ENCODE data around the gene TLE5. TPM values are rescaled to one million over a fixed set of nuclear protein-coding genes. Genes with fewer than 3 reads are reported as not detected.

The TLE5 gene
- total RNA-seq, 1 donor from 2014 or later, result 258 TPM

- Mint-ChIP-seq H3K4me3 (ENCODE audit: unreplicated experiment) (no peak overlapping the region), H3K4me1 (ENCODE audit: low read depth, unreplicated experiment) (no peaks in the 10 kb centered on the region), H3K27me3 (ENCODE audit: unreplicated experiment) (peaks cover 34% of the 10 kb centered on the region), H3K36me3 (ENCODE audit: unreplicated experiment) (no peaks in the 10 kb centered on the region), H3K9me3 (ENCODE audit: unreplicated experiment) (peaks cover 6% of the 10 kb centered on the region), H3K27ac (ENCODE audit: unreplicated experiment) (no peak overlapping the region)
- no peak for DNase-seq
- no peak for TF ChIP-seq CTCF (IDR thresholded peaks at IDR 0.05; ENCODE audit: partially characterized antibody, unreplicated experiment)
Measured at GRCh38 chr19:3028305-3029064, 33.8 kb downstream of the TLE5 start.

GRCh38 chr19:3027981-3028304, 34.4 kb downstream of the TLE5 start:
- no peak for TF ChIP-seq CTCF (IDR thresholded peaks at IDR 0.05; ENCODE audit: partially characterized antibody, unreplicated experiment)
- no peaks in the 10 kb centered on the region for H3K36me3 Mint-ChIP-seq (ENCODE audit: unreplicated experiment)
- peaks cover 6% of the 10 kb centered on the region for H3K9me3 Mint-ChIP-seq (ENCODE audit: unreplicated experiment)
- H3K27me3 Mint-ChIP-seq (ENCODE audit: unreplicated experiment), result peaks cover 36% of the 10 kb centered on the region
- no peaks in the 10 kb centered on the region for H3K4me1 Mint-ChIP-seq (ENCODE audit: low read depth, unreplicated experiment)
- H3K4me3 Mint-ChIP-seq (ENCODE audit: unreplicated experiment), result no peak overlapping the region
- no peak overlapping the region for H3K27ac Mint-ChIP-seq (ENCODE audit: unreplicated experiment)
- DNase-seq, result no peak

GRCh38 chr19:3027292-3027691, 35.0 kb downstream of the TLE5 start:
- peaks cover 7% of the 10 kb centered on the region for H3K9me3 Mint-ChIP-seq (ENCODE audit: unreplicated experiment)
- no peaks in the 10 kb centered on the region for H3K36me3 Mint-ChIP-seq (ENCODE audit: unreplicated experiment)
- H3K4me1 Mint-ChIP-seq (ENCODE audit: low read depth, unreplicated experiment), result no peaks in the 10 kb centered on the region
- no peak for DNase-seq
- H3K4me3 Mint-ChIP-seq (ENCODE audit: unreplicated experiment), result no peak overlapping the region
- no peak for TF ChIP-seq CTCF (IDR thresholded peaks at IDR 0.05; ENCODE audit: partially characterized antibody, unreplicated experiment)
- H3K27me3 Mint-ChIP-seq (ENCODE audit: unreplicated experiment), result peaks cover 34% of the 10 kb centered on the region
- H3K27ac Mint-ChIP-seq (ENCODE audit: unreplicated experiment), result no peak overlapping the region

GRCh38 chr19:3026768-3027167, 35.5 kb downstream of the TLE5 start:
- peaks cover 28% of the 10 kb centered on the region for H3K27me3 Mint-ChIP-seq (ENCODE audit: unreplicated experiment)
- H3K4me3 Mint-ChIP-seq (ENCODE audit: unreplicated experiment), result no peak overlapping the region
- DNase-seq, result no peak
- no peak for TF ChIP-seq CTCF (IDR thresholded peaks at IDR 0.05; ENCODE audit: partially characterized antibody, unreplicated experiment)
- H3K4me1 Mint-ChIP-seq (ENCODE audit: low read depth, unreplicated experiment), result no peaks in the 10 kb centered on the region
- H3K36me3 Mint-ChIP-seq (ENCODE audit: unreplicated experiment), result no peaks in the 10 kb centered on the region
- H3K9me3 Mint-ChIP-seq (ENCODE audit: unreplicated experiment), result peaks cover 7% of the 10 kb centered on the region
- H3K27ac Mint-ChIP-seq (ENCODE audit: unreplicated experiment), result no peak overlapping the region

- no peak for TF ChIP-seq CTCF (IDR thresholded peaks at IDR 0.05; ENCODE audit: partially characterized antibody, unreplicated experiment)
- Mint-ChIP-seq H3K9me3 (ENCODE audit: unreplicated experiment) (peaks cover 3% of the 10 kb centered on the region), H3K36me3 (ENCODE audit: unreplicated experiment) (no peaks in the 10 kb centered on the region), H3K4me1 (ENCODE audit: low read depth, unreplicated experiment) (no peaks in the 10 kb centered on the region), H3K27me3 (ENCODE audit: unreplicated experiment) (peaks cover 19% of the 10 kb centered on the region), H3K27ac (ENCODE audit: unreplicated experiment) (no peak overlapping the region), H3K4me3 (ENCODE audit: unreplicated experiment) (no peak overlapping the region)
- DNase-seq, result no peak
Measured at GRCh38 chr19:3025549-3025886, 36.8 kb downstream of the TLE5 start.

Data from glutamatergic neuron (in vitro differentiated cells).